Activated T-cell treated with anti-CD3 and anti-CD28 coated beads, Interleukin-2, amount 50 U/mL, for 48 hours (primary cell): ENCODE results near the gene KIF1B.

ENCODE experiments used
- DNase-seq, 2 experiments: peaks; one replicate each; pipeline ENCODE4 v3.0.0-alpha.2; 2020

Gene KIF1B

GRCh38 chr1:10339815-10340214, 129.4 kb downstream of the KIF1B start:
- no peak for DNase-seq

- no peak for DNase-seq
Observed at GRCh38 chr1:10340930-10341590, 130.7 kb downstream of the KIF1B start.

DNA sequence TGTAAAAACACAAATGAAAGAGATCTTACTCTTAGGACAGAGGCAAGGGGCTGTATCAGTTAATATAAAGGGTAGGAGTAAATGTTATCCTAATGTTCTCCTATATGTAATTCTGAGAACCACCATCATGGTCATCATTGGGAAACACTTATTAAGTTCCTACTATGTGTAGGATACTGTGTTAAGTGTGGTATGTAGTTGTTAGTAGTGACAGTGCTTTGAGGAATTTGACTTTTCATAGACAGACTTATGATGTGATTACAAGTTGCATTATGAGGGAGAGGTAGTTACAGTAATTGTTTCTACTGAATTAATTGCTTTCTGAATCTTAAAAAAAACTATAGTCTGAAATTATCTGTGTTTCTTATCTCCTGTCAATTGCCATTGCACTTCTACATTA, 136.7 kb downstream of the KIF1B start:
- no peak for DNase-seq

GRCh38 chr1:10353282-10353681, 142.9 kb downstream of the KIF1B start:
- DNase-seq = no peak

DNA sequence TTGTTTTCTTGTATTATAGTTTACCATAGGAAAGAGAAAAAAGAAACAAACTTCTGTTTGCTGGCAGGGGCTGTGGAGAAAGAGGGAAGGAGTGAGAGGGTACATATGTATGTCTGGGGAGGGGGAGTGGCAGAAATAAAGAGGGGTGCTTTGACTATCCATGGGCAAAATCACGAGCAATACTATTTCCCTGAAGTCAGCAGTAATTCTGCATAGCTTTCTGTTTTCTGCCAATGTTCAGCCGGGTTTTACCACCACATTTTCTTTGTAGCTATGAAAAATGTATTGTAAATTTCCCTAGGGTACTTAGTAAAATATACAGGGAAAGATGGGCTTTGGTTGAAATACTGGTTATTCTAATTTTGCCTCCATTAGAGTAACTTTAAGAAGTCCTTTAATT, 143.3 kb downstream of the KIF1B start:
- no peak for DNase-seq

DNA sequence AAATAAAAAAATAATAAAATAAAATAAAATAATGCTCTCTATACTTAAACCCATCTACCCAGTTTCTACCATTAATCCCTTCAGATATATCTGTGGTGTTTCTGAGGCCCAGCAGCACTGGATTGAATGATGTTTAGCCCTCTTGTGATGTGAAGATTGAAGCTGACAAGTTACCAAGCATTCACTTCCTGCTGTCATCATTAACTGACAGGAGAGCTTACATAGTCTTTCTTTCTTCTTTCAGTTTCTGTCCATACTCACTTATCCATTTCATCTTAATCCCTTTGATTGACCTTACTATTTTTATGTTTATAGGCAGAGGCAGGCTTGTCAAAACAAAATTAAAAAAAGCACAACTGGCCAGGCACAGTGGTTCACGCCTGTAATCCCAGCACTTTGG, 149.7 kb downstream of the KIF1B start:
- DNase-seq = no peak

DNA sequence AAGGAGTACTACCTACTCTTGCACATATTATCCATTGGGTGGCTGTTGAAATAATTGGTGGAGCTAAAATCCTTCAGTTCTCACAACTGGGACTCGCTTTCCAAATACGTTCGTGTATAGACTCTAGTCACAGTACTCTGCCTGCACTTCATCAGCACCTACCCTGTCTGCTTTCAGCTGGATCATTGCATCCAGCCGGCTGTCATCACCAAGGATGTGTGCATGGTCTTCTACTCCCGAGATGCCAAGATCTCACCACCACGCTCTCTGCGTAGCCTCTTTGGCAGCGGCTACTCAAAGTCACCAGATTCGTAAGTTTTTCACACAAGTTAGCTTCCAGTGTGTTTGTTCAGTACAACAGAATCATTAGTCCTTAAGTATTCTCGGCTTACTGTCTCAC, 151.1 kb downstream of the KIF1B start:
- DNase-seq = no peak

DNA sequence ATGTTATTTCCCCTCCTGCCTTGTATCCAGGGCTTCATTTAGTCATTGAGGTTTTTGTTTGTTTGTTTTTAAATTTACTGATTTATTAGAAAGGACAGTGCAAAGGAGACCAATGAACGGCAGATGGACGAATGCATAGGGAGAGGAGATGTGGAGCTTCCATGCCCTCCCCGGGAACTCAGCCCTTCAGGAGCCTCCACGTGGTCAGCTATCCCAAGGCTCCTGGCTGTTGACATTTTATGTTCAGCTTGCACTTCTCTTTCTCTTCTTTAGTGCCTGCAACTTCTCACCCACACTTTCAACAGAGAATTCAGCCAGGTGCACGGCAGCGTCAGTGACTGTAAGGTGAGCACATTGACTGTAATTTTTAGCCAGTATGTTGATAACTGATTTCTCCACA, 157.8 kb downstream of the KIF1B start:
- DNase-seq = no peak

- no peak for DNase-seq
Observed at GRCh38 chr1:10374442-10374860, 164.1 kb downstream of the KIF1B start.

- DNase-seq = peak; percentile 31 to 41
Observed at GRCh38 chr1:10377365-10378029, 167.1 kb downstream of the KIF1B start.

- DNase-seq = no peak
Observed at GRCh38 chr1:10378081-10378841, 167.9 kb downstream of the KIF1B start.

GRCh38 chr1:10379101-10379620, 168.8 kb downstream of the KIF1B start:
- DNase-seq = no peak

- DNase-seq = no peak
Observed at GRCh38 chr1:10379676-10380075, 169.3 kb downstream of the KIF1B start.

DNA sequence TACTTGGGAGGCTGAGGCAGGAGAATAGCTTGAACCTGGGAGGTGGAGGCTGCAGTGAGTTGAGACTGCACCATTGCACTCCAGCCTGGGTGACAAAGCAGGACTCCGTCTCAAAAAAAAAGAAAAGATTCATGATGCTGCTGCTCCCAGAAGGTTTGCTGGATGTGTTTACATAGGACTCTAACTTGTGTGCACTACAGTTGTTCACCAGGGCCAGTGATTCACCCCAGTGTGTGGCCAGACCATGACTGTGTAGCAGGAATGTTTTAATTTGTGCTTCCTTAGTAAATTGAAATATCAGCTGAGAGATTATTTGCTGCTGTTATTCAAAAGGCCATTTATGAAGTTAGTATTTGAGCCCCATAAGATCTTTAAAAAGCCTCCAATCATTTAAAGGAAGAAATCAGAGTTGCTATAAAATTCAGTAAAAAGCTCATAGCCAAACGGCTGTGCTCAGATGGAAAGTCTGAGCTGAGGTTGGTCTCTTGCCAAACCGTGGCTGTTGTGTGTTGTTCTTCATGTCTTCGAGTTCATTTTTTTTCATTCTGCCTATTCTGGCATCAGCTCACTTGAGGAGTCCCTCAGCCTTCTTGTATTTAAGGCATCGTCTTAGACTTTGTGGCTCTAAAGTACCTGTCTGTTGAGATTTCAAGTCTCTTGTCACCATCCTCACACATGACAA, 170.4 kb downstream of the KIF1B start:
- DNase-seq = no peak

- DNase-seq = no peak
Observed at GRCh38 chr1:10383630-10384029, 173.3 kb downstream of the KIF1B start.

DNA sequence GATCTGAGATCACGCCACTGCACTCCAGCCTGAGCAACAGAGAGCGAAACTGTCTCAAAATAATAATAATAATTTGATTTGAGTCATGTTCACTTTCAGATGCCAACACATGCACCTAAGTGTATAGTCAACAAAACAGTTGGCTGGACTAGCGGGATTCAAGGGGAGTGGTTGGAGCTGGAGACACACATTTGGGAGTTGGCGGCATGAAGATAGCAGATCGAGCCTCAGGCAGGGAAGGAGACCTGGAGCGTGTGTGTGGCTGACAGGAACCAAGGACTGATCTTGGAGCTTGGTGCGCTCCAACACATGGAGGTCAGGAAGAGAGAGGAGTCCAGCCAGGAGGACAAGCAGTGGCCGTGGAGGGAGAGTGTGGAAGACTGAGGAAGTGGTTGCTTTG, 173.8 kb downstream of the KIF1B start:
- no peak for DNase-seq

- no peak for DNase-seq
Observed at GRCh38 chr1:10386761-10387676, 176.6 kb downstream of the KIF1B start.

GRCh38 chr1:10387677-10388386, 177.5 kb downstream of the KIF1B start:
- DNase-seq = no peak

DNA sequence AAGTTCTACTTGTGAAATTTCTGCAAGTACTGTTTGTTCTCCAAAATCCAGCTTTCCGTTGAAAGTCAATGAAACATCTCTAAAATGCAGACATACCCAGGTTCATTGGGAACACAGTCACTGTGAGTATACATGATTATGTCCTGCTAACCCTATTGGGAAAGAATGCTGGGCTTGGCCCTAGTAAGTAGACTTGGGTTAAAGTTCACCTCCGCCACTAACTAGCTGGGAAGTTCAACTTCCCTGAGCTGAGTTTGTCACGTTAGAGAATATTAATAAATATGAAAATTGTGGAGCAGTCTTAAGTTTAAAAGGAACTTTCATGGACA, 178.0 kb downstream of the KIF1B start:
- DNase-seq = no peak

- no peak for DNase-seq
Observed at GRCh38 chr1:10389271-10389973, 179.1 kb downstream of the KIF1B start.

DNA sequence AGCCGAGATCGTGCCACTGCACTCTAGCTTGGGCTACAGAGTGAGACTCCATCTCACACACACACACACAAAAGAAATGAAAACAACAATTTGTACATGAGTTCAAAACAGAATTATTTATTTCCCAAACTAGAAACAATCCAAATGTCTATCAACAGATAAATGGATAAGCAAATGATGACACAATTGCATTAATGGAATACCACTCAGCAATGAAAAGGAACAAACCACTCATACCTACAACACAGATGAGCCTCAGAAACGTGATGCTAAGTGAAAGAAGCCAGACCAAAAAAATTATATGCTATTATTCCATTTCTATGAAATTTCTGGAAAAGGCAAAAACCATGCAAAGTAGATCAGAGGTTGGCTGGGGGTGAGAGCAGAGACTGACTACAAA, 186.5 kb downstream of the KIF1B start:
- DNase-seq = no peak
